BE2C (cell line): ENCODE data around the gene NISCH.

ENCODE experiments used
- DNase-seq: peaks from one replicate; pipeline ENCODE4 v3.0.0-alpha.2; 2020
- H3K27me3 ChIP-seq: fragments of 250-450 bp; sonication (Bioruptor Pico); 2 replicates; pipeline ENCODE4 v1.5.1; 2020; ENCODE audit warnings: mild to moderate bottlenecking
- H3K36me3 ChIP-seq: fragments of 250-450 bp; sonication (Bioruptor Pico); 2 replicates; pipeline ENCODE4 v1.5.1; 2020; ENCODE audit warnings: mild to moderate bottlenecking
- H3K4me1 ChIP-seq: fragments of 250-450 bp; sonication (Bioruptor Pico); 2 replicates; pipeline ENCODE4 v1.5.1; 2020
- H3K4me3 ChIP-seq: 2 replicates; pipeline ENCODE4 v1.5.1; 2011; ENCODE audit warnings: low read depth, low read length
- H3K9me3 ChIP-seq: fragments of 250-450 bp; sonication (Bioruptor Pico); 2 replicates; pipeline ENCODE4 v1.5.1; 2020
- TF ChIP-seq, protein P1 (sequence below): IDR thresholded peaks from 2 replicates; pipeline ENCODE4 v1.5.1; 2012; ENCODE audit warnings: mild to moderate bottlenecking, low read depth, low read length

The NISCH gene

GRCh38 chr3:52434491-52435115 is 20.8 kb upstream of the NISCH start:
- TF ChIP-seq, protein P1, sequence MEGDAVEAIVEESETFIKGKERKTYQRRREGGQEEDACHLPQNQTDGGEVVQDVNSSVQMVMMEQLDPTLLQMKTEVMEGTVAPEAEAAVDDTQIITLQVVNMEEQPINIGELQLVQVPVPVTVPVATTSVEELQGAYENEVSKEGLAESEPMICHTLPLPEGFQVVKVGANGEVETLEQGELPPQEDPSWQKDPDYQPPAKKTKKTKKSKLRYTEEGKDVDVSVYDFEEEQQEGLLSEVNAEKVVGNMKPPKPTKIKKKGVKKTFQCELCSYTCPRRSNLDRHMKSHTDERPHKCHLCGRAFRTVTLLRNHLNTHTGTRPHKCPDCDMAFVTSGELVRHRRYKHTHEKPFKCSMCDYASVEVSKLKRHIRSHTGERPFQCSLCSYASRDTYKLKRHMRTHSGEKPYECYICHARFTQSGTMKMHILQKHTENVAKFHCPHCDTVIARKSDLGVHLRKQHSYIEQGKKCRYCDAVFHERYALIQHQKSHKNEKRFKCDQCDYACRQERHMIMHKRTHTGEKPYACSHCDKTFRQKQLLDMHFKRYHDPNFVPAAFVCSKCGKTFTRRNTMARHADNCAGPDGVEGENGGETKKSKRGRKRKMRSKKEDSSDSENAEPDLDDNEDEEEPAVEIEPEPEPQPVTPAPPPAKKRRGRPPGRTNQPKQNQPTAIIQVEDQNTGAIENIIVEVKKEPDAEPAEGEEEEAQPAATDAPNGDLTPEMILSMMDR: no peak
- H3K4me1 ChIP-seq: no peaks in the 10 kb centered on the region; the same call in 1 of the 2 replicates

DNA sequence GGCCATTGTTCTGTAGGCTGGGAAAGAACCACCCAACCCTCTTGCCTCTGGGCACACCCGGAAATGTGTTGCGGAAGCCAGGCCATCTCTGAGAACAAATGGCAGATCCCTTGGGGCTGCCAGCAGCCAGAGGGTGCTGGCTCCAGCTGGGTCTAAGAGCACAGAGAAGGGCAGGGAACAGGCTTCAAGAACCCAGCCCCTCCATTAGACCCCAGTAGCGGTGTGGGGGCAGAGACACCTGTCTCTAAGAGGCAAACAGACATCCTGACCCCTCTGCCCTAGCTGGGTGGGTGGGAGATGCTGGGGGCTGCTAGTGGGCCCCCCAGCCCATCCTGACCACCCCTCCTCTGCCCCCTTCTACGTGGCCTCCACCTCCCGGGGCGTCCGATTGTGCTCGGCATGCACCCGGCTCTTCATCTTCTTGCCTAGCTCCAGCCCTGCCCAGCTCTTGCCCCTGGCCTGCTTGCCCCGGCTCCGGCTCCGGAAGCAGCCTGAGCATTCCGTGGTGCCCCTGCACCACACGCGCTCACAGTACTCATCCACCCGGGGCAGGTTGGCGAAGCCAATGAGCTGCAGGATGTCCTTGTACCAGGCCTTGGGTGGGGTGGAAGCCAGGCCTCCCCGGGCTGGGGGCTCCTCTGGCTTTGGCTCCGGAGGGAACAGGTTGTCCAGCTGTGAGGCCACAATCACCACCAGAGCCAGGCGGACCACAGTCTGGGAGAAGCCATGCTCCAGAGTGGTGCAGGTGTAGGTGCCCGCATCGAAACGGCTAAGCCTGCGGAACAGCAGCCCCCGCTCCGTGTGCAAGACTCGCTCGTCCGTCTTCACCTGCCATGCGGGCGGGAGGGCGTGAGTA is 19.9 kb upstream of the NISCH start:
- peak; percentile 32 for DNase-seq

More at GRCh38 chr3:52434491-52435115, 20.8 kb upstream of the NISCH start:
- DNase-seq: no peak
- no peak overlapping the region for H3K4me3 ChIP-seq
- H3K27me3 ChIP-seq: no peaks in the 10 kb centered on the region
- H3K36me3 ChIP-seq: no peaks in the 10 kb centered on the region
- H3K9me3 ChIP-seq: no peaks in the 10 kb centered on the region

GRCh38 chr3:52436500-52437149 is 18.8 kb upstream of the NISCH start:
- no peaks in the 10 kb centered on the region for H3K27me3 ChIP-seq
- DNase-seq: no peak

More for the DNA sequence above, 19.9 kb upstream of the NISCH start:
- TF ChIP-seq, protein P1: no peak
- Histone ChIP-seq H3K36me3 (no peaks in the 10 kb centered on the region), H3K4me1 (no peaks in the 10 kb centered on the region; the same call in 1 of the 2 replicates), H3K27me3 (no peaks in the 10 kb centered on the region), H3K4me3 (no peak overlapping the region), H3K9me3 (no peaks in the 10 kb centered on the region)

DNA sequence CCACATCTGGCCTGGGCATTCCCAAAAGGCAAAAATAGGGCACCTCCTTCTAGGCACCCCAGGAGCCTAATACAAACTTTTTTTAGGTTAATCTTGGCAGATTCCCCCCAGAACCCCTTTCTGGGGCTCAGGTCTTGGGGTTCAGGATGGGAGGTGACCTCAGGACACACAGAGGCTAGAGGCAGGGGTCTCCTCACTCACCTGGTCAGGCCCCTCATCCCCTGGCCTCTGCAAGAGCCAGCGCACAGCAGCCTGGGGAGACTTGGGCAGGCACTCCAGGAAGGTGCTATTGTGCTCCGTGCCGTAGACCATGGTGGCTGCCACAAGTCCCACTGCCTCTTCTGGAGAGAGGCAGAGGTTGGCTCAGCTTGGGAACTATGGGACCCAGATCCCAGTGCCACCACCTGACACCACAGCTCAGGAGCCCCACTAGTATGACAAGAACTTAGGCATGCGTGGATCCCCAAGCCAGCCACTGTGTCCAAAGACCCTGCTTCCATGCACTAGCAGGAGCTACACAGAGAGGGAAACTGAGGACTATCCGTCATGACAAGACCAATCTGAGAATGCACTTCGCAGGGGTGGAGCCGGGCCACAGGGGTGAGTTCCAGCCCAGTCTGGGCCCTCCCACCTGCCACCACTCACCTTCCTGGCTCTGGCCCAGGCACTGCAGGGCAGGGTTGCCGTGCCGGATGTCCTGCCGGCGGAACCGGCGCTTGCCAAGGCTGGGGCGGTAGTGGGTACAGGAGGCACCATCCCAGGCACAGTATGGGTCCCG is 17.9 kb upstream of the NISCH start:
- Histone ChIP-seq H3K4me1 (no peaks in the 10 kb centered on the region; the same call in 1 of the 2 replicates), H3K4me3 (no peak overlapping the region), H3K27me3 (no peaks in the 10 kb centered on the region), H3K9me3 (no peaks in the 10 kb centered on the region), H3K36me3 (no peaks in the 10 kb centered on the region)
- DNase-seq: no peak
- TF ChIP-seq, protein P1: no peak

More at GRCh38 chr3:52436500-52437149, 18.8 kb upstream of the NISCH start:
- H3K9me3 ChIP-seq: no peaks in the 10 kb centered on the region
- no peaks in the 10 kb centered on the region for H3K36me3 ChIP-seq
- TF ChIP-seq, protein P1: no peak
- no peaks in the 10 kb centered on the region; the same call in 1 of the 2 replicates for H3K4me1 ChIP-seq
- H3K4me3 ChIP-seq: no peak overlapping the region

GRCh38 chr3:52438104-52438376 is 17.4 kb upstream of the NISCH start:
- TF ChIP-seq, protein P1: no peak
- Histone ChIP-seq H3K9me3 (no peaks in the 10 kb centered on the region), H3K27me3 (no peaks in the 10 kb centered on the region), H3K4me3 (no peak overlapping the region), H3K4me1 (no peaks in the 10 kb centered on the region; the same call in 1 of the 2 replicates), H3K36me3 (no peaks in the 10 kb centered on the region)
- no peak for DNase-seq
